KOPT-K1 (cell line): ENCODE results near the gene PPOX.

ENCODE experiments used
- H3K27ac ChIP-seq: fragments of 200-600 bp; sonication (generic); 2 replicates; pipeline ENCODE4 v1.5.1; 2016; ENCODE audit warnings: antibody characterized with exemption, mild to moderate bottlenecking, low read depth, low read length; ENCODE audit not compliant: poor library complexity, severe bottlenecking
- H3K36me3 ChIP-seq: fragments of 200-600 bp; sonication (generic); 2 replicates; pipeline ENCODE4 v1.5.1; 2017; ENCODE audit warnings: antibody characterized with exemption, mild to moderate bottlenecking, low read length, moderate library complexity; ENCODE audit not compliant: insufficient read depth
- H3K9me3 ChIP-seq: fragments of 200-600 bp; sonication (generic); 2 replicates; pipeline ENCODE4 v1.5.1; 2017; ENCODE audit warnings: antibody characterized with exemption, low read length, mild to moderate bottlenecking; ENCODE audit not compliant: insufficient read depth, poor library complexity, severe bottlenecking

The PPOX gene

DNA sequence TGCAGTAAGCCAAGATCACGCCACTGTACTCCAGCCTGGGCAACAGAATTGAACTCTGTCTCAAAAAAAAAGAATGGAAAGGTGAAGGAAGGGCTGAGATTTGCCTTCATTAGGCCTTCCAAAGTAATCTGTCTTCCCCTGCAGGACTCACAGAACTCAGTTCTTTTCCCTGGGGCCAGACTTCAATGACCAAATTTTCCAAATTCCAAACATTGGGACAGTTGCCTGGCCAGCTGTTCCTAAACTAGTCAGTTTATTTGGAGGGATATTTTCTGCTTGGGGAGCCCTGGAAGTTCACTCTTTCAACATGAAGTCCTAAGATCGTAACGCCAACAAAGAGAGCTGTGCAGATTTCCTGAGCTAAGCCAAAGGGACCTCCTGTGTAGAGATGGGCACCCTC is 28.3 kb upstream of the PPOX start:
- peaks cover 8% of the 10 kb centered on the region; the same call in 1 of the 2 replicates for H3K36me3 ChIP-seq
- H3K27ac ChIP-seq, result no peak overlapping the region

DNA sequence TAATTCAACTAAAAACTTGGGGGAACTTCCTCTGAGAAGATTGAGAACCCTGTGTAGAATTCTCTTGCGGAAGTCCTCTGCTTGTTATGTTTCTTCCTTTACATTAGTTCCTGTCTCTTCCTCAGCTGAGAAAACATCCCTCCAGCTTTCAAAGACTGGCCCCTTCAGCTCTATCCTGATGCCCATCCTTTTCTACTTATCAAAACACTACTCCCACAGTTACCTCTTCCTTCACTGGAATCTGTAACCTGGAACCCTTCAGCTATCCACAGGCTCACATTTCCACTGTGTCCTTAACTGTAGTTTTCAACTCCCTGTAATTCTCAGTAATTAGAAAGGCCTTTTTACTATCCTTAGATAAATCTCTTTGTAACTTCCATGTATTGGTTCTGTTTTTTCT is 27.8 kb upstream of the PPOX start:
- H3K36me3 ChIP-seq, result peaks cover 8% of the 10 kb centered on the region; the same call in 1 of the 2 replicates
- no peaks in the 10 kb centered on the region for H3K9me3 ChIP-seq
- no peak overlapping the region for H3K27ac ChIP-seq

More for the DNA sequence above, 28.3 kb upstream of the PPOX start:
- H3K9me3 ChIP-seq, result no peaks in the 10 kb centered on the region

DNA sequence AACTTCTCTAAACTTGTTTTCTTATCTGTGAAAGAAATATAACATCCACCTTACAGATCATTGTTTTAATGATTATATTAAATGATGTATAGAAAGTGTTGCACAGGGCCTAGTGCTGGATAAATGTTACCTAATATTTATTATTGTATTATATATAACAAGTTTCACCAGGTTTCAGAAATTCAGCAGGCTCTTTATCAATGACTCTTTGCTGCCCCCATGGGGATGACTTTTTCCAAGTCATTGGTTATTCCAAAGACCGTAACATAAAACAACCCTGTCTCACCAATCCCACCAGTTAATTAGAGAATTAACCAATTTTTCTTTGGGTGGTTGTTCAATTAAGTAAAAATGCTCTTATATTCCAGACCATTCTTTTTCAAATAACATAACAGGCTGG is 26.5 kb upstream of the PPOX start:
- Histone ChIP-seq H3K27ac (no peak overlapping the region), H3K9me3 (no peaks in the 10 kb centered on the region)

DNA sequence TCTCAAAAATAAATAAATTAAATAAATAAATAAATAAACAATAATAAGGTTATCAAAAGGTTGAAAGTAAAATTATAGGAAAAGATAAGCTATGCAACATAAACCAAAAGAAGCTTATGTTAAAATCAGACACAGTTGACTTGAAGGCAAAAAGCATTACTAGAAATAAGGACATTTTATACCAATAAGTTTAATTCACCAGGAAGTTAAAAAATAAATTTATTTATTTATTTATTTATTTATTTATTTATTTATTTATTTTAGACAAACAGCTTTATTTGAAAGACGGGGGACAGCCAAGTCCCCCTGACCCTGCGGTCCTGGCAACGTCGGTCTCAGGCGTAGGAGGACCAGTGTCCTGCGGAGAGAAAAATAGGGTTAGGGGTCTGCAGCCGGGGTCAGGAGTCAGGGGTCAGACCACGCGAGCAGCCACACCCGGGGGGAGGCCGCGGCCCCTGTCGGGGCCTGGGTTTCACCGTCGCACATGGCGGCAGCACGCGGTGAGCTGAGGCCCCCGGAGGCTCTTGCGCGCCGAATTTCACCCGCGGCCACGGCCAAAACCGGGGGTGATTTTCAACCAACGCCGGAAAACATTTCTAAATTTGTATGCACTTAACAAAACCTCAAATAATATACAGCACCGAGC is 25.3 kb upstream of the PPOX start:
- Histone ChIP-seq H3K36me3 (peaks cover 8% of the 10 kb centered on the region; the same call in 1 of the 2 replicates), H3K27ac (no peak overlapping the region), H3K9me3 (no peaks in the 10 kb centered on the region)

More for the DNA sequence above, 26.5 kb upstream of the PPOX start:
- H3K36me3 ChIP-seq, result peaks cover 8% of the 10 kb centered on the region; the same call in 1 of the 2 replicates

DNA sequence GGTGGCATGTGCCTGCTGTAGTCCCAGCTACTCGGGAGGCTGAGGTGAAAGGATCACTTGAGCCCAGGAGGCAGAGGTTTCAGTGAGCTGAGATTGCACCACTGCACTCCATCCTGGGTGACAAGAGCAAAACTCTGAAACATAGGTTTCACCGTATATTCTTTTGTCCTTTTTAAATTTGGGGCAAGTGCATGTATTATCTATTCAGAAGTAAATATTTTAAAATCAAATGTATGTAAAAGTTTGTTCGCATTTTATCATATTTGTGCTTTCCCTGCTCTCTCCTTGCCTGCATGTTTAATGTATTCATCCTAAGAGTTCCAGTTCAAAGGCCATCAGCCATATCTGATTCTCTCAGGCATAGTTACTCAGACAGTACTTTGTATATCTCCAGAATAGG is 20.4 kb upstream of the PPOX start:
- no peaks in the 10 kb centered on the region for H3K36me3 ChIP-seq
- no peak overlapping the region for H3K27ac ChIP-seq

DNA sequence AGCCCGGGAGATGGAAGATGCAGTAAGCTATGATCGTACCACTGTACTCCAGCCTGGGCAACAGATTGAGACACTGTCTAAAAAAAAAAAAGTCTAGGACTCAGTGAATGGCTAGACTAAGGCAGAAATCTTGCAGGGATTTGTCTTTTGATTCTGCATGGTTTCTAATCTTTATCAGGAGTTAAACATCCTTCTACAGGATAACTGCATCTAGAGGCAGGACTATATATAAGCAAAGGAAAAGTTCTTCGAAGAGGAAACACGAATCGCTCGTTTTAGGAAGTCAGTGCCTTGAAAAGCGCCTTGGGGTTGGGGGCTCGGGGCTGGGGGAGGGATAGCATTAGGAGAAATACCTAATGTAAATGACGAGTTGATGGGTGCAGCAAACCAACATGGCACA is 13.1 kb upstream of the PPOX start:
- Histone ChIP-seq H3K27ac (peak overlapping the region; percentile 85), H3K9me3 (no peaks in the 10 kb centered on the region), H3K36me3 (peaks cover 15% of the 10 kb centered on the region)

More for the DNA sequence above, 20.4 kb upstream of the PPOX start:
- H3K9me3 ChIP-seq, result no peaks in the 10 kb centered on the region

DNA sequence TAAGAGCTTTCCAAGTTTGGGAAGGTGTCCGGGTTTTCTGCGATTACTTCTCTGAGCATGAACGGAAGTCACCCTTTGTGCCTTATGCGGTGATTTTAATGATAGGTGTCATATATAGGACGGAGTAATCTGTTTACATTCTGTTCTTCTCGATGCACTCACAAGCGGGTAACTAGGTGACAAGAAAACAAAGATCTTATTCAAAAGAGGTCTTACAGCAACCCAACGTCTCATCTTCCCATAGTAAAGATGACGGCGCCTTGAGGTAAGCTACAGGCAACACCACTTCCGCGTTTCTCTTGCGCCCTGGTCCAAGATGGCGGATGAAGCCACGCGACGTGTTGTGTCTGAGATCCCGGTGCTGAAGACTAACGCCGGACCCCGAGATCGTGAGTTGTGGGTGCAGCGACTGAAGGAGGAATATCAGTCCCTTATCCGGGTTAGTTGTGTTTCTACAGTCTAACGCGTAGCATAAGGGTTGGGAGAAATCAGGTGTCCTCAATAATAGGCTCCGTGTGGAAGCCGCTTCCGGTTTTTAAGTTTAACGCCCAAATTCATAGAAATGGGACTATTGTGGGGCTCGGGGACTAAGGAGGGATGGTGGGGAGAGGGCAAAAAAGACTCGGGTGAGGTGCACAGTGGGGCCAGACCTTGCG is 12.4 kb upstream of the PPOX start, which contains the start of gene UFC1:
UFC1 (plus strand) TSS at position 297 of the 656 bp plus-strand sequence; CDS start at position 317, 20 bp downstream.
- peak within 1 kb of the TSS; percentile 85 for H3K27ac ChIP-seq
- peaks cover 21% of the 10 kb centered on the region for H3K36me3 ChIP-seq
- no peaks in the 10 kb centered on the region for H3K9me3 ChIP-seq

DNA sequence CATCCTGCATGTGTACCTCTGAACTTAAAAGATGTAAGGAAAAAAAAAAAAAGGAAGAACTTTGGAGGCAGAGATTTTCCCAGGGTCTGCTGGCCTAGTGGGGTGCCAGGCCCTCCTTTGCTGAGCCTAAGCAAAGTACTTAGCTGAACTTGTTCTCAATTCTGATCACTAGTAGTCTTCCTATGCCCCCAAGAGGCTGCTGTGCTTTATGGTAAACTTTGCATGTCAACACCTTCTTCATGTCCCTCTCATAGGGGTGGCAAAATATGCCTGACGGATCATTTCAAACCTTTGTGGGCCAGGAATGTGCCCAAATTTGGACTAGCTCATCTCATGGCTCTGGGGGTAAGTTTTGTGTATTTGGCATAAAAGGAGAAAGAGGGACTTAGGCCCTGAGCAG is 8.4 kb upstream of the PPOX start:
- Histone ChIP-seq H3K36me3 (peaks cover 45% of the 10 kb centered on the region), H3K27ac (no peak overlapping the region), H3K9me3 (no peaks in the 10 kb centered on the region)

DNA sequence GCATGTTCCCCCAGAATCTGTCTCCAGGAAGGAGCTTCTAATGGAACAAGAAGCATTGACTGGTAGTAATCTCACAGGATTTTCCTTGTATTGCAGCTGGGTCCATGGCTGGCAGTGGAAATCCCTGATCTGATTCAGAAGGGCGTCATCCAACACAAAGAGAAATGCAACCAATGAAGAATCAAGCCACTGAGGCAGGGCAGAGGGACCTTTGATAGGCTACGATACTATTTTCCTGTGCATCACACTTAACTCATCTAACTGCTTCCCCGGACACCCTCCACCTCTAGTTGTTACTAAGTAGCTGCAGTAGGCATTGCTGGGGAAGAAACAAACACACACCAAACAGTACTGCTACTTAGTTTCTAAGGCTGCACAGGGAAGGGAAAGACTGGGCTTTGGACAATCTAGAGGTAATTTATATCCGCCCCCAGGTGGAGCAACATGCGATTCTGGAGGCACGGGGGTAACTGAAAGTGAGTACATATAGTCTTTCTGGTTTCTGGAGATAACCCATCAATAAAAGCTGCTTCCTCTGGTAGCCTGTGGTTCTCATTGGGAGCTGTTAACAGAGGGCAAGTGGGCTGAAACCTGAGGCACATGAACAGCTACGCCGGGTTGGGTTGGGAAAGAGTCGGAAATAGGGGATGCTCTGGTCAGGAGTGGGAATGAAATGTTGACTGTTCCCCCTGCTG is 7.8 kb upstream of the PPOX start:
- Histone ChIP-seq H3K36me3 (peaks cover 51% of the 10 kb centered on the region), H3K9me3 (no peaks in the 10 kb centered on the region), H3K27ac (peak overlapping the region; percentile 83)

DNA sequence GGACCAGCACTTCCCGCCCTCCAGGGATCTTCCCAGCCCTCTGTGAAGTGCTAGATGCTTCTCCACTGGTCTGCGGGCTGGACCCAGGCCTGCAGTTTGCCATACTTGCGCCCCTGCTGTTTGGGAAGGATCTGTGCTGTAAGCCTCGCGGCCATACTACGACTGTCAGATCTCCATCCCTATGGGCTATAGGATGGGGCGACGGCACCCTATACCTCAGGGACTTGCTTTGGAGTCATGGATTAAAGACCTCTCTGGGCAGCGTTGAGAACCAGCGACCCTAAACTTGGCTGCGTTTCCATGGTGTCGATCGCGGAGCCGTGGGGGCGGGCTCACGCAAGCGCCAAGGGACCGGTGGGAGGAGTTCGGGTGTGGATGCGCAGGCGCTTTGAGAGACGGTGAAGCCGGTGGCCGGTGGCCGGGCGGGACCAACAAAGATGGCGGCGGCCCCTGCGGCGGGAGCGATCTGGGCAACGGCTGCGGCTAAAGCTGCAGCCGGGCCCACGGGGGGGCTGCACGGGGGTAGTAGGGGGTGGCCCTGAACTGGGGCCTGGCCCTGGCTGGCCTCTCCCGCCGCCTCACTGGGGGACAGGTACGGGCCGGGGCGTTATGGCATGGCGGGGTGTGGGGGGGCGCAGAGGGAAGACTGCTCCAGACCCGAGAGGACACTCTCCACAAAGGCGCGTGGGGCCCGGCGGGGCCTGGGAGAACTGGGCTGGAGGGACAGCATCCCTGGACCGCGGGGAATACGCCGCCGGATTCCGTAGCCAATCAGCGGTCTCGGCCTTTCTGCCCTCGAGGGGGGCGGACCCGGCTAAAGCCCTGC is 6.9 kb upstream of the PPOX start, which contains the start of gene USP21:
USP21 (plus strand) TSS at position 414 of the 826 bp plus-strand sequence. CDS start 1,141 bp downstream, outside the sequence.
- H3K27ac ChIP-seq, result peak within 1 kb of the TSS; percentile 83
- peaks cover 59% of the 10 kb centered on the region for H3K36me3 ChIP-seq
- H3K9me3 ChIP-seq, result no peaks in the 10 kb centered on the region

DNA sequence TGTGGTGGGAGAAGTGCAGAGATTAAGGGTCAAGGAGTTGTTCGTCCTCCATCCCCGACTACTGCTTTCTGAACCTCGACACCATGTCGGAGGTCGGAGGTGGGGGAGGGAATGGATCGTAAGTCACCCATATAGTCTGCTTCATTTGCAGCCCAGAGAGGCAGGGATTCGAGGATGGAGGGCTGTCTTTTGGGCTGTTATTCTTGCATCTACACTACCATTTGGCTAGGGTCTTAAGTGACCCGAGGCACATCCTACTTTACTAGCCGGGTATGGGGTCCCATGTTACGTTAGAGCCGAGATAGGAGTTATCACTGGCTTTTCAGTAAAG is 6.3 kb upstream of the PPOX start:
- peak overlapping the region; percentile 83 for H3K27ac ChIP-seq
- peaks cover 65% of the 10 kb centered on the region for H3K36me3 ChIP-seq
- H3K9me3 ChIP-seq, result no peaks in the 10 kb centered on the region

DNA sequence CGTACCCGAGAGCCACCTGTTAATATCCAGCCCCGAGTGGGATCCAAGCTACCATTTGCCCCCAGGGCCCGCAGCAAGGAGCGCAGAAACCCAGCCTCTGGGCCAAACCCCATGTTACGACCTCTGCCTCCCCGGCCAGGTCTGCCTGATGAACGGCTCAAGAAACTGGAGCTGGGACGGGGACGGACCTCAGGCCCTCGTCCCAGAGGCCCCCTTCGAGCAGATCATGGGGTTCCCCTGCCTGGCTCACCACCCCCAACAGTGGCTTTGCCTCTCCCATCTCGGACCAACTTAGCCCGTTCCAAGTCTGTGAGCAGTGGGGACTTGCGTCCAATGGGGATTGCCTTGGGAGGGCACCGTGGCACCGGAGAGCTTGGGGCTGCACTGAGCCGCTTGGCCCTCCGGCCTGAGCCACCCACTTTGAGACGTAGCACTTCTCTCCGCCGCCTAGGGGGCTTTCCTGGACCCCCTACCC is 5.5 kb upstream of the PPOX start:
- Histone ChIP-seq H3K27ac (no peak overlapping the region), H3K36me3 (peaks cover 68% of the 10 kb centered on the region), H3K9me3 (no peaks in the 10 kb centered on the region)

DNA sequence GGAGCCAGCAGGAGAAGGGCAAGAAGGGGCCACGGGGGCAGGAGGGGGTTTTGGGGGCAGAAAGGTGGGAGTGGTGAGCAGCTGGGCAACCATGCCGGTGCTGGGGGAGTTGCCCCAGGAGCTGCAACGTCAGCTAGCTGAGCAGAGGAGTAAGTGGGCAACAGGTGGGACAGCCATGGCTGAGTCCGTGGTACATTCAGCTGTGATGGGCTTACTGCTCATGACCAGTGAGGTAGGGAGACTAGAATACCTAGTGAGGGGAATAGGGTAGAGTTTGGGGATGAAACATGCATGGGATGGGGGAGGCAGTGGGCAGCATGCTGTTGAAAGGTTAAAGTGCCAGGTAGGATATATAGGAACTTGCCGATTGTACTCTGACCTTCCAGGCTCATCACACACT is 4.6 kb upstream of the PPOX start:
- Histone ChIP-seq H3K36me3 (peaks cover 68% of the 10 kb centered on the region), H3K9me3 (no peaks in the 10 kb centered on the region), H3K27ac (no peak overlapping the region)

DNA sequence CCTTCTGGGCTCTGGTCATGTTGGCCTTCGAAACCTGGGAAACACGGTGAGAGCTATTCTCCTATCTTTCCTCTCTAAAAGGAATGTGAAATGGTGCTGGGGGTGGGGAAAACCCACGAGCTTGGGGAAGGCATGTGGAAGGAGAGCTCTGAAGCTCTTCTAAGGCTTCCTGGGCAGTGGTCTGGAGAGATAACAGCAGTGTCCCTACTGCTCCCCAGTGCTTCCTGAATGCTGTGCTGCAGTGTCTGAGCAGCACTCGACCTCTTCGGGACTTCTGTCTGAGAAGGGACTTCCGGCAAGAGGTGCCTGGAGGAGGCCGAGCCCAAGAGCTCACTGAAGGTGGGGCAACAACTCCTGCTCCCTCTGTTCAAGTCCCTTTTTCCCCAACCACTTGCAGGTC is 4.2 kb upstream of the PPOX start:
- H3K9me3 ChIP-seq, result no peaks in the 10 kb centered on the region
- no peak overlapping the region for H3K27ac ChIP-seq
- peaks cover 64% of the 10 kb centered on the region for H3K36me3 ChIP-seq
